Testis (tissue), 2 donors: Measurements from ENCODE around the gene CCDC82.

Experiments
- POLR2A ChIP-seq: fragments of 450-650 bp; IDR thresholded peaks from one replicate; pipeline ENCODE4 v1.6.1; 2017; ENCODE audit warnings: antibody characterized with exemption, mild to moderate bottlenecking, moderate library complexity
- TF ChIP-seq, protein P1 (sequence below), 3 experiments: fragments of 450-650 bp in 2 of 3; fragments of 200-600 bp in 1 of 3; sonication (generic) in 1 of 3; IDR thresholded peaks; one replicate each; pipeline ENCODE4 v1.5.1; 2016 to 2019; ENCODE audit warnings: antibody characterized with exemption in 3 of 3, mild to moderate bottlenecking in 2 of 3, moderate library complexity in 1 of 3

DNA sequence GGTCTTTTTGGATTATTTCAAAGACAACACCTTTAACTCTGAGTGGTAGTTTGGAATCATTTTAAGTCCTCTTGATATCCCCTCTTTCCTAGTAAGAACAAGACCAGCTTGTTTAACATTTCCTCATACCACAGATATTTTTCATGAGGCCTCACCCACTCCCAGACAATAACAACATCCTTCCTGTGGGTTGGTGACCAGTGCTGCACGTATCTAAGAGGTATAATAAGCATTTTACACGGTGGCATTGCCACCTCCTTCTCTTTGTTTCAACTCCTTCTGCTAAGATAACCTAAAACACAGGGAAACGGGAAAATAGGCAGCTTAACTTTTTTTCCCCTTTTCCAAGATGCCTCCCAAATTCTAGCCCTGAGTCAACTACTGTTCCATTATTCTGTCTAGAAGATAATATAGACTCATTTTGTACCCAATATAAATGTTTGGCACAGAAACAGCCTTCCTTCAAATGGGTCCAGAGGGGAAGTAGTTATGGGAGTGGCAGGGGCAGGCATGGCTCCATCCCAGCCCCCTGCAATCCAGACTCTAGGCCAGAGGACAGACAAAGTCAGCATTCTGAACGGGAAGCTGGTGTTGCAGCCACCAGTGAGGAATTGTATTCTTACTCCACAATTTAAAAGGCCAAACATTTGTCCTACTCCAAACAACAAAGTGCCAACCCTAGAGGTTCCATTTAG is 75.2 kb downstream of the CCDC82 start:
- TF ChIP-seq, protein P1, sequence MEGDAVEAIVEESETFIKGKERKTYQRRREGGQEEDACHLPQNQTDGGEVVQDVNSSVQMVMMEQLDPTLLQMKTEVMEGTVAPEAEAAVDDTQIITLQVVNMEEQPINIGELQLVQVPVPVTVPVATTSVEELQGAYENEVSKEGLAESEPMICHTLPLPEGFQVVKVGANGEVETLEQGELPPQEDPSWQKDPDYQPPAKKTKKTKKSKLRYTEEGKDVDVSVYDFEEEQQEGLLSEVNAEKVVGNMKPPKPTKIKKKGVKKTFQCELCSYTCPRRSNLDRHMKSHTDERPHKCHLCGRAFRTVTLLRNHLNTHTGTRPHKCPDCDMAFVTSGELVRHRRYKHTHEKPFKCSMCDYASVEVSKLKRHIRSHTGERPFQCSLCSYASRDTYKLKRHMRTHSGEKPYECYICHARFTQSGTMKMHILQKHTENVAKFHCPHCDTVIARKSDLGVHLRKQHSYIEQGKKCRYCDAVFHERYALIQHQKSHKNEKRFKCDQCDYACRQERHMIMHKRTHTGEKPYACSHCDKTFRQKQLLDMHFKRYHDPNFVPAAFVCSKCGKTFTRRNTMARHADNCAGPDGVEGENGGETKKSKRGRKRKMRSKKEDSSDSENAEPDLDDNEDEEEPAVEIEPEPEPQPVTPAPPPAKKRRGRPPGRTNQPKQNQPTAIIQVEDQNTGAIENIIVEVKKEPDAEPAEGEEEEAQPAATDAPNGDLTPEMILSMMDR (IDR thresholded peaks at IDR 0.05): no peak
- TF ChIP-seq POLR2A: no peak
